Measurements from ENCODE around the gene SREBF2. TPM values are rescaled to one million over a fixed set of nuclear protein-coding genes. Genes with fewer than 3 reads are reported as not detected.
A peak's percentile ranks its signal among the peaks of the same experiment; 100 is the strongest.

SREBF2 gene
- total and polyA plus RNA-seq, 4 donors: 68.1 to 155 (median 75.9) TPM

GRCh38 chr22:41825376-41825775 is 7.5 kb upstream of the SREBF2 start:
- DNase-seq (peak; percentile 40 to 67 (median 42)), ATAC-seq (ENCODE audit: insufficient read depth, low FRiP score) (no peak)
- H3K4me1 ChIP-seq (ENCODE audit: control insufficient read depth in 5 of 5, insufficient read depth in 5 of 5, low read length in 5 of 5): peaks cover 3 to 31% (median 16%) of the 10 kb centered on the region in 5 donors
- peaks cover 0 to 6% (median 2%) of the 10 kb centered on the region in 4 donors for H3K36me3 ChIP-seq (ENCODE audit: control insufficient read depth in 4 of 4, insufficient read depth in 4 of 4, low read length in 4 of 4)
- TF ChIP-seq CTCF (IDR thresholded peaks at IDR 0.05; ENCODE audit: control extremely low read depth, extremely low read depth): no peak
- H3K9ac ChIP-seq (ENCODE audit: insufficient read depth in 1 of 2, low read length in 2 of 2): no peak overlapping the region
- no peak overlapping the region for H3K4me3 ChIP-seq
- H3K9me3 ChIP-seq (ENCODE audit: control insufficient read depth in 4 of 4, insufficient read depth in 3 of 4, low read length in 3 of 4): no peaks in the 10 kb centered on the region
- 58 to 70% methylated on average over 7 of the region's 7 CpGs for WGBS, 2 donors
- no peaks in the 10 kb centered on the region for H3K27me3 ChIP-seq (ENCODE audit: control insufficient read depth in 3 of 3, insufficient read depth in 3 of 3, low read length in 2 of 3)
- H3K27ac ChIP-seq (ENCODE audit: low read depth in 1 of 2, low read length in 1 of 2): peak overlapping the region in 1 of 2 donors; percentile 7

- Histone ChIP-seq H3K9me3 (ENCODE audit: control insufficient read depth in 4 of 4, insufficient read depth in 3 of 4, low read length in 3 of 4) (no peaks in the 10 kb centered on the region), H3K9ac (ENCODE audit: insufficient read depth in 1 of 2, low read length in 2 of 2) (peak overlapping the region in 1 of 2 donors; percentile 23), H3K4me3 (no peak overlapping the region), H3K36me3 (ENCODE audit: control insufficient read depth in 4 of 4, insufficient read depth in 4 of 4, low read length in 4 of 4) (peaks cover 0 to 3% (median 2%) of the 10 kb centered on the region in 4 donors), H3K27me3 (ENCODE audit: control insufficient read depth in 3 of 3, insufficient read depth in 3 of 3, low read length in 2 of 3) (no peaks in the 10 kb centered on the region), H3K27ac (ENCODE audit: low read depth in 1 of 2, low read length in 1 of 2) (peak overlapping the region; percentile 7 to 14), H3K4me1 (ENCODE audit: control insufficient read depth in 5 of 5, insufficient read depth in 5 of 5, low read length in 5 of 5) (peaks cover 3 to 31% (median 16%) of the 10 kb centered on the region in 5 donors)
- no peak for ATAC-seq (ENCODE audit: insufficient read depth, low FRiP score)
- no peak for TF ChIP-seq CTCF (IDR thresholded peaks at IDR 0.05; ENCODE audit: control extremely low read depth, extremely low read depth)
- DNase-seq: no peak
- WGBS, 2 donors: 69 to 81% methylated on average over 3 of the region's 3 CpGs
Measured at GRCh38 chr22:41826021-41826420, 6.9 kb upstream of the SREBF2 start.

- ATAC-seq (ENCODE audit: insufficient read depth, low FRiP score): no peak
- DNase-seq: peak; percentile 61 to 80 (median 65)
- Histone ChIP-seq H3K9ac (ENCODE audit: insufficient read depth in 1 of 2, low read length in 2 of 2) (peak overlapping the region in 1 of 2 donors; percentile 23), H3K36me3 (ENCODE audit: control insufficient read depth in 4 of 4, insufficient read depth in 4 of 4, low read length in 4 of 4) (peaks cover 0 to 3% (median 2%) of the 10 kb centered on the region in 4 donors), H3K9me3 (ENCODE audit: control insufficient read depth in 4 of 4, insufficient read depth in 3 of 4, low read length in 3 of 4) (no peaks in the 10 kb centered on the region), H3K4me3 (no peak overlapping the region), H3K27me3 (ENCODE audit: control insufficient read depth in 3 of 3, insufficient read depth in 3 of 3, low read length in 2 of 3) (no peaks in the 10 kb centered on the region), H3K4me1 (ENCODE audit: control insufficient read depth in 5 of 5, insufficient read depth in 5 of 5, low read length in 5 of 5) (peaks cover 3 to 32% (median 16%) of the 10 kb centered on the region in 5 donors), H3K27ac (ENCODE audit: low read depth in 1 of 2, low read length in 1 of 2) (peak overlapping the region; percentile 6 to 14)
- 69 to 83% methylated on average over 11 of the region's 11 CpGs for WGBS, 2 donors
- no peak for TF ChIP-seq CTCF (IDR thresholded peaks at IDR 0.05; ENCODE audit: control extremely low read depth, extremely low read depth)
Measured at GRCh38 chr22:41826430-41827383, 6.2 kb upstream of the SREBF2 start.
